T-helper 22 cell (primary cell): Measurements from ENCODE around the gene KRT37.
A peak's percentile ranks its signal among the peaks of the same experiment; 100 is the strongest.
"Not testable (repeated sequence)": the region's sequence is repeated elsewhere in the genome, so short reads cannot be mapped to it uniquely, and the experiment has no call there.

ENCODE experiments used
- DNase-seq: peaks from one replicate; pipeline ENCODE4 v3.0.0-alpha.2; 2020; ENCODE audit warnings: low read depth

Gene KRT37

DNA sequence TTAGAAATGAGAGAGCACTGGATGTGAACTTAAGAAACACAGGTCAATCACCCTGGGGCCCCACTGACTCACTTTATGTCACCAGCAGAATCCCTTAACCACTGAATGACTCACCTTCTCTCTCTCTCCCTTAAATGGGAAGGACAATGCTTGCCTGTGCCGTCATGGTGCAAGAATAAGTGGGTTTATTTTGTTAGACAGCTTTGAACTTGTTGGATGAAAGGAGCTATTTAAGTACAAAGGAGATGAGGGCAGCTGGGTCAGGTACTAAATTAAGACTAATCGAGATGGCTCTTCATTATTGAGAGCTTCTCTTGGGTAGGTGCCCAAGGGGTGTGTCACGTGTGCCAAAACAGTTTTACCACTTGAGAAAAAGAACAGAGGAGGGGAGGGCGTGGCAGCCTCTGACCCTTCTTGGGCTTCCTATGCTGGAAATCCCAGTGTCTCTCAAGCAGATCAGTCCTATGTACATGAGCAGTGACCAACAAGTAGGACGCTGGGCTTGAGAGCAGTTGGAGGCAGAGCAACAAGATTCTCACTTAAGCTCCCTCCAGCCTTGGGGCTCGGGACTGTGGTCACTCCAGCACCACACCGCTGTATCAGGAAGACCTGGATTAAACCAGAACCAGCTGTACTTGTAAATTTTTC, 20.2 kb downstream of the KRT37 start:
- peak; percentile 20 for DNase-seq

DNA sequence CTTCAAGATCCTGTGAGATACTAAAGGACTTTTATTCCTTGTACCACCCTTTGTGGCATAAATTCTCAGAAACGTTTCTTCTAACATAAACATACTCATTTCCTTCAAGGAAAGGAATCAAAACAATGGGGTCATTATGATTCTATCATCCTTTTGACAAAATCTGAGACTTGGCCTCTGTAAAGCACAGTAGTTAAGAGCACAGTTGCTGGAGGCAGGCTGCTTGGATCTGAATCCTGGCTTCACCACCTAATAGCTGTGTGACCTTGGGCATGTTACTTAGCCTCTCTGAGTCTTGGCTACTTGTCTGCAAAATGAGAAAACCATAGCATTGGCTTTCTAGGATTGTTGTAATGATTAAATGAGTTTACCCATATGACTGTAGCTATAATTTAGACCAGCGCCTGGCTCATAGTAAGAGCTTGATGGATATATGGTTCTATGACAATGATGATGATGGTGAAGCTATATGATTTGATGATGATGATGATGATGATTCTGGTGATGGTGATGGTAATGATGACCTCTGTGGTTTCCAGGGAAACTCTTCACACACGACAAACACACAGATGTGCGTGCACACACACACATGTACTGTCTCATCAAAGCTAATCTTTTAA, 20.9 kb downstream of the KRT37 start:
- no peak for DNase-seq

DNA sequence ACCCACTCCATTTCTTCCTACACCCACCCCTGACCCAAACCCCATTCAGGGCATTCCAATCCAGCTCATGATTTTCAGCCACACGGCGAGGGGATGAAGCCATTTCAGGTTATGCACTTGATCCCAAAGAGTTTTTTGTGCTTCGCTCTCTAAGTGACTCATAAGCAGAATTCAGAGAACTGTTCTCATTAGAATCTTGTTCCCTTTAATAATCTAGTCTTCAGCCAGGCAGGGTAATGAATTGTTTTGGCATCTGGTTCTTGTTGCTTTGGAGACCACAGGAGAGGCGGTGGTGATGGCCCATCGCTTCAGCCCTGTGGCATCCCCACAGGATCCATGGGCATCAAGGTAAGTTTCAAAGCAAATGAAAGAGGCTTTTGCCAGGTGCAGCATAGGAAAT, 22.2 kb downstream of the KRT37 start:
- no peak for DNase-seq

DNA sequence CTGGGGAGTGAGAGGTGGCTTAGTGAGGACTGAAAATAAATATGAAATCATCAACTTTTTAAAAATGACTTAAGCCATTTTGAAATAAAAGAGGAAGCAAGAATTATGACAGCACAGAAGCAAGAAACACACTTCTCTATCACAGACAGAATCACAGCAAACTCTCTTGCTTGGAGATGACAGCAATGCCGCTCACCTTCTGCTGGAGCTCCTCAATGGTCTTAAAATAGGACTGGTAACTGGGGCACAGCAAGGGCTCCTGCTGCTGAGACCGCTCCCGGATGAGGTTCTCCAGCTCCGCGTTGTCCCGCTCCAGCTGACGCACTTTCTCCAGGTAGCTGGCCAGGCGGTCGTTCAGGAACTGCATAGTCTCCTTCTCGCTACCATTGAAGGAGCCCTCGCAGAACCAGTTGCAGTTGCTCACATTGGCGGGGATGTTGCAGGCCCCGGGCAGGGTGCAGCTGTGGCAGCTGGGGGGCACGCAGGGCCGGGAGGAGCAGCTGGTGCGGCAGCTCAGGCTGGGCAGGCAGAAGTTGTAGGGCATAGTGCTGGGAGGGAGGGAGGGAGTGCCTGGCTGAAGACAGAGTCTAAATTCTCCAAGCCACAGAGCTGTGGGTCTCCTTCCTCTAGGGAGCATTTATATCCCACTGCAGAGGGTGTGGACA, 27.3 kb downstream of the KRT37 start, which contains the start of gene KRT31:
Gene KRT31 (minus strand): TSS at position 613 of the 665 bp plus-strand sequence. CDS start 69 bp downstream, at position 544.
- DNase-seq = no peak

DNA sequence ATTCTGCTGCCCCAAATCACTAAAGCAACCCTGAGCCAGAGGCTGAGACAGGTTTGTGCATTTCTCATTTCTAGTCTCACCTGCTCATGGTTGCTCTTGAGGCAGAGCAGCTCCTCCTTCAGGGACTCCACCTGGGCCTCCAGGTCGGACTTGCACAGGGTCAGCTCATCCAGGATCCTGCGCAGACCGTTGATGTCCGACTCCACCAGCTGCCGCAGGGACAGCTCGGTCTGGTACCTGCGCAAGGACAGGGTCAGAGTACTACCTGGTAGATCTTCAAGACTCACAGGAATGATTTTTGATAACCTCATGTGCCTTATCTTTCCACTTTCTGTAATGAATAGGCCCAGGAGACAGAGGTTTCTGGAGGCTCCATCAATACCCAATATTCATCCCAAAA, 28.0 kb downstream of the KRT37 start:
- no peak for DNase-seq

DNA sequence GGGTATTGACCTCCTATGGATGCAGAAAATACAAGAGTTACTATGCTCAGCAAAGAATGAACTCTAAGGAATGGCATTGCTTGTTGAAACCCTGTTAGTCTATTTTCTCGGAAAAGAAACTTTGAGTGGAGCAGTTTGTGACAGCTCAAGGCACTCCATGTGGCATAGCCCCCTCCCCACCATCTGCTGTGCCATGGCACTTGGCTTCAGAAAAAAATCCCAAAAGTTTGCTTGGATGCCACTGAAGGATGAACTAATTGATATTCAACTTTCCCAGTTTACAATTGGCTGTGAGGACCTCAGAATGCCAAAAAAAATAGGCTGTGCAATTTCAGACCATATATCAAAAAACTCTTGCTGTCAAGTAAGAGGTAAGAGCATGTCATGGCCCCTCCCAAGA, 28.8 kb downstream of the KRT37 start:
- no peak for DNase-seq

DNA sequence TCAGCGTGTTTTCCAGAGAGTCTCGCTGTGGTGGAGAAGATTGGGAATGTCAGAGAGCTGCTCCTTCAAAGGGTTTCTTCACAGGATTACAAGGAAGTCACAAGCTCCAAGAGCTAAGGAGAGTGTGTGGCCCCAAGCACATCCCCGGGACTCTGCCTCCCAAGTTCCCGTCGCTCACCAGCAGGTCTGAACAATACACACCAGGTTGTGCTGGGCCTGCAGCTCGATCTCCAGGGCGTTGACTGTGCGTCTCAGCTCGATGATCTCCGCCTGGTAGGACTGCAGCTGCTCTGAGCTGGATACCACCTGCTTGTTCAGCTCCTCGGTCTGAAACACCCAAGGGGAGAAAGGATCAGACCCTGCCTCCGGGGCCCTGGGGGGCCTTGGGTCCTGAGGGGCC, 29.3 kb downstream of the KRT37 start:
- not testable (repeated sequence) for DNase-seq

DNA sequence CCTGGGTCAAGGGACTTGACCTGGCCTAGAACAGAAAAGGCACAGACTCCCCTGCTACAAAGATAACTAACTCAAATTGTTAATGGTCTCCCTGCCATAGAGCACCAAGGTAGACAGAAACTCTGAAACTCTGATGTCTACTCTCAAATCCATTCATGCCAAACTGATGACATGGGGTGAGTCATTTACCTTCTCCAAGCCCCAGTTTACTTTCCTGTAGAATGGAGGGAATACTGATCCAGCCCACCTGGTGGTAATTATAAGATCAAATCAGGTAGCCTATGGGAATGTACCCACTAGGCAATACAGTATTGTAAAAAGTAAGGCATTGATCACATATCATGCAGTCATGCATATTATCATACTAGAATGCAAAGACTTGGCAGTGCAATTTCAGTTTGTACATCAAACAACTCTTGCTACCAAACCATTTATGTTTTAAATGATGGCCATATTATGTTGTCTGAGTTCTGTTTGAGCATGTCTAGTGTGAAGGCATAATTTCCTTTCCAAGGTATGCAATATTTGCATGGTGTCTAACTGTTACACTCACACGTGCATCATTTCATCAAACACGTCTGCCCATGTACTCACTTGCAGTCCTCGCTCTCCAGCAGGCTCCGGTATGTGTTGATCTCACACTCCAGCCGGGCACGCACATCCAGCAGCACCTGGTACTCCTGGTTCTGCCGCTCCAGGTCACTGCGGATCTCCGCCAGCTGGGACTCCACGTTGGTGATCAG, 30.0 kb downstream of the KRT37 start:
- no peak for DNase-seq

DNA sequence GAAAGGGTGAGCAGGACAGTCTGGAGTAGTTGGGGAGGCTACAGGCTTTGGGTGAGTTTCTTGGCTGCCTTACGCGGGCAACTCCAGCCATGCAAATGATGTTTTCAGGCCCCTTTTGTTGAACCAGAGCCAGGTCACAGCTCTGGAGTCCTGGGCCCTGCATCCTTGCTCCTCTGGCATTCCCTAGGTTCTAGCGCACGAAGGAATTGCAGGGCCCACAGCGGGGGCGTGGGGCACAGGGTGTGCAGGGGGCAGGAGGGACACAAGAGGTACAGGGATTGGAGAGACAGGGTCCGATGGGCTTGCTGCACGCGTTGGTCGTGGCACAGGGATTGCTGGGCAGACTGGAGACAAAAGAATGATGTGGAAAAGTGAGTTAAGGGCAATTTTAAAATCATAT, 30.6 kb downstream of the KRT37 start:
- DNase-seq = no peak

DNA sequence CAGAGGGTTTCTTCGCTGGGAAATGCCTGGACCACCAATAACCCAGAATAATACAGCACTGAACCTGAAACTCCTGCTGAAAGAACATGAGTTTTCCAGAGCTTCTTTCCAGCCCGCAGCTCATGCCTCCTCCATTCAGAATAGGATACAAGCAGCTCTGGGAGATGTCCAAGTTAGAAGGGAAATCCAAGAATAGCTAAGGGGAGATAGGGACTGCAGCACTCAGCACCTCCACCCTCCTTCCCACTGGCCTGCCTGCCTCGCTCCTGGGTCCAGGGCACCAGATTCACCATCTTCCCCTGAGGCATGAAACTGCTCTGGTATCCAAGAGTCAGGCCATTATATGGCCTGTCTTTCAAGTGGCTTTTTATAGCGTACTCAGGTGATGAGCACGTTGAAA, 31.1 kb downstream of the KRT37 start:
- no peak for DNase-seq

DNA sequence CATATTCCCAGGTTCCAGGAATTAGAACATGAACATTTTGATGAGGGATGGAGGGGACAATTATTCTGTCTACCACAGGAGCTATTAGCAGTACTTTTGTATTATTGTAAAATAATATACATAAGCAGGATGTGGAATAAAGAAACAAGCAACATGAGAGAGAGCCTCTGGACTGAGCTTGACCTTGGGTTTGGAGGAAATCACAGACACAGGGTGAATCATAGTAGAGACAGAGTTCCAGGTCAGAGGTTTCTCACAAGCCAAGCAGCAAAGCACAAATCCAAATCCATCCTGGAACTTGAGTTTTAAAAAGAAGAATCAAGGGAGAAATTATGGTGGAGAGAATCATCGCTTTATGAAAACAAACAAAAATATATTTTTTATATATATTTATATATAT, 32.1 kb downstream of the KRT37 start:
- DNase-seq = no peak

DNA sequence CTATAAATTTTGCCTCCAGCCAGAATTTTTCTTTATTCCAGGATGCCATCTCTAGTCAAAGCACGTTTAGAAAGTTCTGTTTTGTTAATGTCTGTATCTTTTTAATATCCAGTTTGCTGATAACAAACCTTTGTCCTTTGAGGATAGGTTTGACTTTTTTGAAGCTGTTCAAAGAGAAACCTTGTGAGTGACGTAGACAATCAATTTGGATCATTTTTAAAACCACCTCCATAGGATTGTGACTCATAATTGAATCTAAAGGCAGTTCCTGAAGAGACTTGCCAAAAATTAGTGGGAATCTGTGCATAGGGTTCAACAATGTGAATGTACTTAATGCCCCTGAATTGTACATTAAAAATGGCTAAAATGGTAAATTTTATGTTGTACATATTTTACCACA, 32.9 kb downstream of the KRT37 start:
- no peak for DNase-seq

DNA sequence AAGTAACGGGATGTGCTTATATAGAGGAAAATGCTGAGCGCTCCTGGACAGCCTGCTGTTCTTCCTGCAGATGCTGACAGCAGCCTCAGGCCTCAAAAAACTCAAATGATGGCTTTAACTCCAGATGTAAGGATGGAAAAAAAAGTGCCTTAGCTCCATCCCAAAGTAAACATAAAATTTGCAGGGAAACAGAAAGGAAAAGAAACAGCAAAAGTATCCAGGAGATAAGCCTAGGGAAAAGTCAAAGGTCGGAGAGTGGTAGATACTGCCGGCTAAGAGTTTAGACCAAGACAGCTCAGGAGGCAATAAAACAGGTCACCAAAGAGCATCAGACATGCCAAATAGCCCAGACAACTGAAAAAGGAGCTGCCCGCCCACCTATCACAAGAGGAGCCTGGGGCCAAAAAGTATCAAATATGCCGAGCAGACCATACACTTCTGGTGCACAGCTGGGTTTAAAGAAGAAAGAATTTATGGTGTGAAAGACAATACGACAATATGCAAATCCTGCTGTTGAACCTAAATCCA, 33.9 kb downstream of the KRT37 start:
- no peak for DNase-seq

DNA sequence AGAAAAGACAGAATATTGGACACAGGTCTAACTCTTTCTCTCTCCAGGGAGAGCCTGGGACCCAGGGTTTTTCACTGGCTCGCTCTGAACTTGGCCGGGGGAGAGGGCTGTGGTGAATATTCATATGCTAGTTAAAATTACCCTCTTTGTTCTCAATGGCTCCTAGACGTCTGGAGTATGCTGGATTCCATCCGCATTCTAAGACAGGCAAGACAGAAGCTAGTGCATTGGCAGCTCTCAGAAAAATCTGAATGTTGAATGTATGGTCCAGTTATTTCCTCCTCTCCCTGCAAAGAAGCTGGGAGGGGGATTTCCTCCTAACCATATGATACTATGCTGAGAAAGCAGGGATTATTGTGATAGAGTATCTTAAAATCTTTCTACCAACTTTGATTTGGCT, 36.7 kb downstream of the KRT37 start:
- DNase-seq = no peak

DNA sequence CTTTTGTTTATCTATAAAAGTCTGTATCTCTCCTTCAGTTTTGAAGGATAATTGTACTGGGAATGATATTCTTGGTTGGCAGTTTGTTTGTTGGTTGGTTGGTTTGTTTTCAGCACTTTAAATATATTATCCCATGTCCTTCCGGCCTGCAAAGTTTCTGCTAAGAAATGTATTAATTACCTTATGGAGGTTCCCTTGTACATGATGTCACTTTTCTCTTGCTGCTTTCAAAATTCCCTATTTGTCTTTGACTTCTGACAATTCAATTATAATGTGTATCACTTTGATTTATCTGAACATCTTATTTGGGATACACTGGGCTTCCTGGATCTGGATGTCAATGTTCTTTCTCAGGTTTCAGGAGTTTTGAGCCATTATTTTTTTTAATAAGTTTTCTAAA, 38.2 kb downstream of the KRT37 start:
- DNase-seq = no peak

DNA sequence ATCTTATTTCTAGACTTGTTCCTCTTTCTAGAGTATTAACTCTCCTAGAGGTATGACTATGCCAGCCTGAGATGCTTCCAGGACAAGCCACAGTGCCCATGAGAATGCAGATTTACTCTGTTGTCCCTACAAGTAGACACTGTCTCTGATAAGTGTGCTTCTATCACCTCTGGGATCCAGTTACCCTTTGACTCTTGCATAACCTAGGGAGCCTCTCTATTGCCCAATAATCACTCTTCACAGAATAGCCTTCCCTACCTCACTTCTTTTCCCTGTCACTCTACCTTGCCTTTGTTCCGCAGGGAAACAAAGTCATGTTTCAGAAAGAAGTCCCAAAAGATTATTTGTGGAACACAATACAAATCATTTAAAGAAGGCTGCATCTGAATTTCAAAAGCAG, 40.7 kb downstream of the KRT37 start:
- no peak for DNase-seq

DNA sequence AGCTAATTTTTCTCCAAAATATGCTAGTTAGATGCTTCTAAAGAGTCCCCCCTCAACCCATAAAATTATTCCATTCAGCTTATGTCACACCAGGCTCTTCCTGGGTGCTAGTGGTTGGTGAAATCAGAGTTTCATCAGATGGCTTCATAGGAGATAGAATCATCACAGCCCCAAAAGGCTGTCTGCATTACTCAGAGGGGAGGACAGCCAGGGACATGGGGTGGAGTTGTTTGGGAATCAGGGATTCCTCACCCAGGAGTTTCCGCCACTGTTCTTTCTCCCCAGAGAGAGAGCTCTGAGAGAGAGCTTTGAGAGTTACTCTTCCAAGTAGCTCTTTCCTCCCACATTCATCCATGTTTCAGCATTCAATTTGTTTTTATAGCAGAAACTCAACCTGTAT, 42.0 kb downstream of the KRT37 start:
- DNase-seq = no peak

DNA sequence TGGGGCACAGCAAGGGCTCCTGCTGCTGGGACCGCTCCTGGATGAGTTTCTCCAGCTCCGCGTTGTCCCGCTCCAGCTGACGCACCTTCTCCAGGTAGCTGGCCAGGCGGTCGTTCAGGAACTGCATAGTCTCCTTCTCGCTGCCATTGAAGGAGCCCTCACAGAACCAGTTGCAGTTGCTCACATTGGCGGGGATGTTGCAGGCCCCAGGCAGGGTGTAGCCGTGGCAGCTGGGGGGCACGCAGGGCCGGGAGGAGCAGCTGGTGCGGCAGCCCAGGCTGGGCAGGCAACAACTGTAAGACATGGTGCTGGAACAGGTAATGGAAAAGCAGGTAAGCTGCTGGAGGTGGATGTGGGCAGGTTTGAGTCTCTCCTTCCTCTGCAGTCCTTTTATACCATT, 42.4 kb downstream of the KRT37 start, which contains the start of gene KRT34:
Gene KRT34 (minus strand): TSS at position 364 of the 400 bp plus-strand sequence. CDS start 60 bp downstream, at position 304.
- not testable (repeated sequence) for DNase-seq

DNA sequence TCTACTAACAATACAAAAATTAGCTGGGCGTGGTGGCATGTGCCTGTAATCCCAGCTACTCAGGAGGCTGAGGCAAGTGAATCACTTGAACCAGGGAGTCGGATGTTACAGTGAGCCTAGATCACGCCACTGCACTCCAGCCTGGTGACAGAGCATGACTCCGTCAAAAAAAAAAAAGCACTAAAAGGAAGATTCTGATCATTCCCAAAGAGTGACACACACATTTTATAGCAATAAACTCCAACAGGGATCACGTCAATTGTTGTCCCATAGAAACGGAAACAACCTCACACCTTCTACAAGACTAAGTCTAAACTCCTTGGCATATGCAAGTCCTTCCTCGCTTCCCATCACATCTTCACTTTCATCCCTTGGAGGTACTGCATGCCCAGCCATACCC, 44.3 kb downstream of the KRT37 start:
- DNase-seq = not testable (repeated sequence)

DNA sequence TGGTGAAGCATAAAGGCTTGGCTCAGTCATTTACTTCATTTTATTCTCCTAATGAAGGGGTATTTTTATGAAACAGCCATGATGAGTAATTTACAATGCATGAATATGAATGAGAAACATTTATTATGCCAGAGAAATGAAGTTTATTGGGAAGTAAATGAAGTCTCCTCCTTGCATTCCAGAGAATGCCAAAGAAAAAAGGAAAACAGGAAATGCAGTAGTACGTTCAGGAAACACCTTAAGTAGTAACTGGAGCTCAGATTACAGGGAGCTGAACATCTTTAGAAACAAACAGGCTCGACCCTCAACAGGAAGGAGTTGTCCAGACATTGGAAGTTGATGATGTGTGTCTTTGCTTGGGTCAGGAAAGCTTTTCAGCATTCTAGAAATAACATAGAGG, 46.8 kb downstream of the KRT37 start:
- DNase-seq = no peak
